H1 (cell line): ENCODE measurements around the gene PTCD3. TPM values are rescaled to one million over a fixed set of nuclear protein-coding genes. Genes with fewer than 3 reads are reported as not detected.

Source experiments
- CBX5 ChIP-seq: fragments of 300-800, 300-1000 bp; sonication (generic); IDR thresholded peaks from 2 replicates; pipeline ENCODE4 v1.7.1; 2016; ENCODE audit warnings: antibody characterized with exemption, low read length, low read depth
- polyA plus RNA-seq, 7 experiments: library from polyadenylated mRNA; depleted of rRNA in 3 of 7; stranded (reverse) in 5 of 7; unstranded in 2 of 7; fragments of >200 nt in 5 of 7; fragments of 200-250 nt in 2 of 7; gene quantifications; 1 replicate in 5 of 7; 2 replicates in 1 of 7; 4 replicates in 1 of 7; pipeline versions ENCODE4 v1.2.1 to v1.2.3, GENCODE V29; 2011 to 2013; ENCODE audit warnings: missing spikeins in 2 of 7, mixed read lengths in 2 of 7
- total RNA-seq: library from RNA; stranded (reverse); fragmentation: NEBNext Ultra II Directional; extraction: Animal tissue kit (Norgen Biotek cat#: 25700); gene quantifications from 2 replicates; pipeline ENCODE4 v1.2.1, GENCODE V29; 2021
- TF ChIP-seq, protein P1 (sequence below): fragments of 300-600 bp; sonication (generic); IDR thresholded peaks from 2 replicates; pipeline ENCODE4 v1.7.1; 2012; ENCODE audit warnings: low read length, moderate library complexity, mild to moderate bottlenecking, inconsistent platforms; ENCODE audit not compliant: insufficient replicate concordance

Gene PTCD3
- total and polyA plus RNA-seq, 2 of the 8 experiments (the other 6 are each of a cell fraction or from before 2014, with no cell fraction given): 64.3 to 192 TPM

DNA sequence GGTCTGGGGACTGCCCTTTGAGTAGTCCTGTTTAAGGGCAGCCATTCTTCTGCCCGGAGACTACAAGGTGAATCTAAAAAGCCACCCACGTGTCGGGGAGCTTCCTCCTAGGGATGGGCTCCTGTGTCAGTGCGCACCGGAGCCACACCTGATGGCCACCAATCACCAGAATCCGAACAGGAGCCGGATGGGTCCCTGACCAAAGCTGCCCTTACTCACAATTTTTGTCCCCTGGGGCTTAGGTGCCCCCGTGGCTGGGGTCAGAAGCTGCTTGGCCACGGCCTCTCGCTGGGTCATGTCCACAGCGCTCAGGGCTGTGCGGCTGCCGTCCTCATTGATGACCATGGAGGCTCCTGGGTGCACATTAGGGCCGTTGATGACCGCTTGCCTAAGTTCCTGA lies 31.2 kb upstream of the PTCD3 start (continued):
- TF ChIP-seq, protein P1, sequence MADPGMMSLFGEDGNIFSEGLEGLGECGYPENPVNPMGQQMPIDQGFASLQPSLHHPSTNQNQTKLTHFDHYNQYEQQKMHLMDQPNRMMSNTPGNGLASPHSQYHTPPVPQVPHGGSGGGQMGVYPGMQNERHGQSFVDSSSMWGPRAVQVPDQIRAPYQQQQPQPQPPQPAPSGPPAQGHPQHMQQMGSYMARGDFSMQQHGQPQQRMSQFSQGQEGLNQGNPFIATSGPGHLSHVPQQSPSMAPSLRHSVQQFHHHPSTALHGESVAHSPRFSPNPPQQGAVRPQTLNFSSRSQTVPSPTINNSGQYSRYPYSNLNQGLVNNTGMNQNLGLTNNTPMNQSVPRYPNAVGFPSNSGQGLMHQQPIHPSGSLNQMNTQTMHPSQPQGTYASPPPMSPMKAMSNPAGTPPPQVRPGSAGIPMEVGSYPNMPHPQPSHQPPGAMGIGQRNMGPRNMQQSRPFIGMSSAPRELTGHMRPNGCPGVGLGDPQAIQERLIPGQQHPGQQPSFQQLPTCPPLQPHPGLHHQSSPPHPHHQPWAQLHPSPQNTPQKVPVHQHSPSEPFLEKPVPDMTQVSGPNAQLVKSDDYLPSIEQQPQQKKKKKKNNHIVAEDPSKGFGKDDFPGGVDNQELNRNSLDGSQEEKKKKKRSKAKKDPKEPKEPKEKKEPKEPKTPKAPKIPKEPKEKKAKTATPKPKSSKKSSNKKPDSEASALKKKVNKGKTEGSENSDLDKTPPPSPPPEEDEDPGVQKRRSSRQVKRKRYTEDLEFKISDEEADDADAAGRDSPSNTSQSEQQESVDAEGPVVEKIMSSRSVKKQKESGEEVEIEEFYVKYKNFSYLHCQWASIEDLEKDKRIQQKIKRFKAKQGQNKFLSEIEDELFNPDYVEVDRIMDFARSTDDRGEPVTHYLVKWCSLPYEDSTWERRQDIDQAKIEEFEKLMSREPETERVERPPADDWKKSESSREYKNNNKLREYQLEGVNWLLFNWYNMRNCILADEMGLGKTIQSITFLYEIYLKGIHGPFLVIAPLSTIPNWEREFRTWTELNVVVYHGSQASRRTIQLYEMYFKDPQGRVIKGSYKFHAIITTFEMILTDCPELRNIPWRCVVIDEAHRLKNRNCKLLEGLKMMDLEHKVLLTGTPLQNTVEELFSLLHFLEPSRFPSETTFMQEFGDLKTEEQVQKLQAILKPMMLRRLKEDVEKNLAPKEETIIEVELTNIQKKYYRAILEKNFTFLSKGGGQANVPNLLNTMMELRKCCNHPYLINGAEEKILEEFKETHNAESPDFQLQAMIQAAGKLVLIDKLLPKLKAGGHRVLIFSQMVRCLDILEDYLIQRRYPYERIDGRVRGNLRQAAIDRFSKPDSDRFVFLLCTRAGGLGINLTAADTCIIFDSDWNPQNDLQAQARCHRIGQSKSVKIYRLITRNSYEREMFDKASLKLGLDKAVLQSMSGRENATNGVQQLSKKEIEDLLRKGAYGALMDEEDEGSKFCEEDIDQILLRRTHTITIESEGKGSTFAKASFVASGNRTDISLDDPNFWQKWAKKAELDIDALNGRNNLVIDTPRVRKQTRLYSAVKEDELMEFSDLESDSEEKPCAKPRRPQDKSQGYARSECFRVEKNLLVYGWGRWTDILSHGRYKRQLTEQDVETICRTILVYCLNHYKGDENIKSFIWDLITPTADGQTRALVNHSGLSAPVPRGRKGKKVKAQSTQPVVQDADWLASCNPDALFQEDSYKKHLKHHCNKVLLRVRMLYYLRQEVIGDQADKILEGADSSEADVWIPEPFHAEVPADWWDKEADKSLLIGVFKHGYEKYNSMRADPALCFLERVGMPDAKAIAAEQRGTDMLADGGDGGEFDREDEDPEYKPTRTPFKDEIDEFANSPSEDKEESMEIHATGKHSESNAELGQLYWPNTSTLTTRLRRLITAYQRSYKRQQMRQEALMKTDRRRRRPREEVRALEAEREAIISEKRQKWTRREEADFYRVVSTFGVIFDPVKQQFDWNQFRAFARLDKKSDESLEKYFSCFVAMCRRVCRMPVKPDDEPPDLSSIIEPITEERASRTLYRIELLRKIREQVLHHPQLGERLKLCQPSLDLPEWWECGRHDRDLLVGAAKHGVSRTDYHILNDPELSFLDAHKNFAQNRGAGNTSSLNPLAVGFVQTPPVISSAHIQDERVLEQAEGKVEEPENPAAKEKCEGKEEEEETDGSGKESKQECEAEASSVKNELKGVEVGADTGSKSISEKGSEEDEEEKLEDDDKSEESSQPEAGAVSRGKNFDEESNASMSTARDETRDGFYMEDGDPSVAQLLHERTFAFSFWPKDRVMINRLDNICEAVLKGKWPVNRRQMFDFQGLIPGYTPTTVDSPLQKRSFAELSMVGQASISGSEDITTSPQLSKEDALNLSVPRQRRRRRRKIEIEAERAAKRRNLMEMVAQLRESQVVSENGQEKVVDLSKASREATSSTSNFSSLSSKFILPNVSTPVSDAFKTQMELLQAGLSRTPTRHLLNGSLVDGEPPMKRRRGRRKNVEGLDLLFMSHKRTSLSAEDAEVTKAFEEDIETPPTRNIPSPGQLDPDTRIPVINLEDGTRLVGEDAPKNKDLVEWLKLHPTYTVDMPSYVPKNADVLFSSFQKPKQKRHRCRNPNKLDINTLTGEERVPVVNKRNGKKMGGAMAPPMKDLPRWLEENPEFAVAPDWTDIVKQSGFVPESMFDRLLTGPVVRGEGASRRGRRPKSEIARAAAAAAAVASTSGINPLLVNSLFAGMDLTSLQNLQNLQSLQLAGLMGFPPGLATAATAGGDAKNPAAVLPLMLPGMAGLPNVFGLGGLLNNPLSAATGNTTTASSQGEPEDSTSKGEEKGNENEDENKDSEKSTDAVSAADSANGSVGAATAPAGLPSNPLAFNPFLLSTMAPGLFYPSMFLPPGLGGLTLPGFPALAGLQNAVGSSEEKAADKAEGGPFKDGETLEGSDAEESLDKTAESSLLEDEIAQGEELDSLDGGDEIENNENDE: no peak
- TF ChIP-seq CBX5: no peak
